Stimulated activated CD4-positive, alpha-beta T cell treated with anti-CD3 and anti-CD28 coated beads, Interleukin-4, amount 100 ng/mL, for 48 hours (primary cell): ENCODE data around the gene DAZ3.
"Not testable (repeated sequence)": the region's sequence is repeated elsewhere in the genome, so short reads cannot be mapped to it uniquely, and the experiment has no call there.

Experiments used
- DNase-seq, 2 donors: peaks; one replicate each; pipeline ENCODE4 v3.0.0-alpha.2; 2020; ENCODE audit warnings: low read depth in 2 of 2

Gene DAZ3

GRCh38 chrY:24813293-24813692 is at the start of gene DAZ3:
Gene DAZ3 (minus strand): TSS chrY:24813393. CDS start chrY:24813185, 208 bp downstream.
- not testable (repeated sequence) for DNase-seq

- DNase-seq, result not testable (repeated sequence)
Measured at GRCh38 chrY:24833619-24834018, 20.4 kb upstream of the DAZ3 start, which contains the start of gene DAZ4. Gene DAZ4 (plus strand): TSS chrY:24833919. CDS start chrY:24834127, 208 bp downstream.

GRCh38 chrY:24825069-24825468 is 11.9 kb upstream of the DAZ3 start:
- DNase-seq, result not testable (repeated sequence)

GRCh38 chrY:24824184-24824879 is 11.1 kb upstream of the DAZ3 start:
- not testable (repeated sequence) for DNase-seq

- DNase-seq, result not testable (repeated sequence)
Measured at GRCh38 chrY:24821836-24822235, 8.6 kb upstream of the DAZ3 start.
